Measurements from ENCODE around the gene CXXC4.

DNA sequence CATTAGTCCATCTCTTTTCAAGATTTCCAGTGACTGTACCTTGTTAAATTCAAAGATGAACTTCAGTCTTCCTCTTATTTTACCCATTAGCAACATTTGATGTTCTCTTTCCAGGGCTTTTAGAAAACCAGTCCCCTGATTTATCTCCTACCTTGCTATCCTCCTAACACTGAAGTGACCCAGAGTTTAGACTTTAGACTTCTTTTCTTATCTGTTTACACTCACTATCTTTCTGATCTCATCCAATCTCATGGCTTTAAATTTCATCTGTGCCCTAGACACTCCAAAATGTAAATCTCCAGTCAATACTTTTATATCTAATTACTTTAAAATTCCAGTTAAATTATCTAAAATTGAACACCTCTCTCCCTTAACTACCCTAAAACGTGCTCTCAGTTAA lies 13.5 kb upstream of the CXXC4 start:
- TF ChIP-seq, protein P1, sequence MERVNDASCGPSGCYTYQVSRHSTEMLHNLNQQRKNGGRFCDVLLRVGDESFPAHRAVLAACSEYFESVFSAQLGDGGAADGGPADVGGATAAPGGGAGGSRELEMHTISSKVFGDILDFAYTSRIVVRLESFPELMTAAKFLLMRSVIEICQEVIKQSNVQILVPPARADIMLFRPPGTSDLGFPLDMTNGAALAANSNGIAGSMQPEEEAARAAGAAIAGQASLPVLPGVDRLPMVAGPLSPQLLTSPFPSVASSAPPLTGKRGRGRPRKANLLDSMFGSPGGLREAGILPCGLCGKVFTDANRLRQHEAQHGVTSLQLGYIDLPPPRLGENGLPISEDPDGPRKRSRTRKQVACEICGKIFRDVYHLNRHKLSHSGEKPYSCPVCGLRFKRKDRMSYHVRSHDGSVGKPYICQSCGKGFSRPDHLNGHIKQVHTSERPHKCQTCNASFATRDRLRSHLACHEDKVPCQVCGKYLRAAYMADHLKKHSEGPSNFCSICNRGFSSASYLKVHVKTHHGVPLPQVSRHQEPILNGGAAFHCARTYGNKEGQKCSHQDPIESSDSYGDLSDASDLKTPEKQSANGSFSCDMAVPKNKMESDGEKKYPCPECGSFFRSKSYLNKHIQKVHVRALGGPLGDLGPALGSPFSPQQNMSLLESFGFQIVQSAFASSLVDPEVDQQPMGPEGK (CRISPR knock-in tag; IDR thresholded peaks at IDR 0.05; ENCODE audit: borderline replicate concordance), result no peak
- TF ChIP-seq, protein P2, sequence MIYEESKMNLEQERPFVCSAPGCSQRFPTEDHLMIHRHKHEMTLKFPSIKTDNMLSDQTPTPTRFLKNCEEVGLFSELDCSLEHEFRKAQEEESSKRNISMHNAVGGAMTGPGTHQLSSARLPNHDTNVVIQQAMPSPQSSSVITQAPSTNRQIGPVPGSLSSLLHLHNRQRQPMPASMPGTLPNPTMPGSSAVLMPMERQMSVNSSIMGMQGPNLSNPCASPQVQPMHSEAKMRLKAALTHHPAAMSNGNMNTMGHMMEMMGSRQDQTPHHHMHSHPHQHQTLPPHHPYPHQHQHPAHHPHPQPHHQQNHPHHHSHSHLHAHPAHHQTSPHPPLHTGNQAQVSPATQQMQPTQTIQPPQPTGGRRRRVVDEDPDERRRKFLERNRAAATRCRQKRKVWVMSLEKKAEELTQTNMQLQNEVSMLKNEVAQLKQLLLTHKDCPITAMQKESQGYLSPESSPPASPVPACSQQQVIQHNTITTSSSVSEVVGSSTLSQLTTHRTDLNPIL (CRISPR knock-in tag; IDR thresholded peaks at IDR 0.05; ENCODE audit: low read depth), result no peak
- TF ChIP-seq TOX (CRISPR knock-in tag; IDR thresholded peaks at IDR 0.05; ENCODE audit: borderline replicate concordance), result no peak
- TF ChIP-seq TCF4 (CRISPR knock-in tag; IDR thresholded peaks at IDR 0.05; ENCODE audit: borderline replicate concordance), result no peak
- TF ChIP-seq ZNF70 (CRISPR knock-in tag; IDR thresholded peaks at IDR 0.05), result no peak
- no peak for TF ChIP-seq GLIS3 (CRISPR knock-in tag; IDR thresholded peaks at IDR 0.05)
- TF ChIP-seq ISL1 (CRISPR knock-in tag; IDR thresholded peaks at IDR 0.05), result no peak
- TF ChIP-seq, protein P3, sequence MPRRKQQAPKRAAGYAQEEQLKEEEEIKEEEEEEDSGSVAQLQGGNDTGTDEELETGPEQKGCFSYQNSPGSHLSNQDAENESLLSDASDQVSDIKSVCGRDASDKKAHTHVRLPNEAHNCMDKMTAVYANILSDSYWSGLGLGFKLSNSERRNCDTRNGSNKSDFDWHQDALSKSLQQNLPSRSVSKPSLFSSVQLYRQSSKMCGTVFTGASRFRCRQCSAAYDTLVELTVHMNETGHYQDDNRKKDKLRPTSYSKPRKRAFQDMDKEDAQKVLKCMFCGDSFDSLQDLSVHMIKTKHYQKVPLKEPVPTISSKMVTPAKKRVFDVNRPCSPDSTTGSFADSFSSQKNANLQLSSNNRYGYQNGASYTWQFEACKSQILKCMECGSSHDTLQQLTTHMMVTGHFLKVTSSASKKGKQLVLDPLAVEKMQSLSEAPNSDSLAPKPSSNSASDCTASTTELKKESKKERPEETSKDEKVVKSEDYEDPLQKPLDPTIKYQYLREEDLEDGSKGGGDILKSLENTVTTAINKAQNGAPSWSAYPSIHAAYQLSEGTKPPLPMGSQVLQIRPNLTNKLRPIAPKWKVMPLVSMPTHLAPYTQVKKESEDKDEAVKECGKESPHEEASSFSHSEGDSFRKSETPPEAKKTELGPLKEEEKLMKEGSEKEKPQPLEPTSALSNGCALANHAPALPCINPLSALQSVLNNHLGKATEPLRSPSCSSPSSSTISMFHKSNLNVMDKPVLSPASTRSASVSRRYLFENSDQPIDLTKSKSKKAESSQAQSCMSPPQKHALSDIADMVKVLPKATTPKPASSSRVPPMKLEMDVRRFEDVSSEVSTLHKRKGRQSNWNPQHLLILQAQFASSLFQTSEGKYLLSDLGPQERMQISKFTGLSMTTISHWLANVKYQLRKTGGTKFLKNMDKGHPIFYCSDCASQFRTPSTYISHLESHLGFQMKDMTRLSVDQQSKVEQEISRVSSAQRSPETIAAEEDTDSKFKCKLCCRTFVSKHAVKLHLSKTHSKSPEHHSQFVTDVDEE (CRISPR knock-in tag; IDR thresholded peaks at IDR 0.05), result no peak
- TF ChIP-seq, protein P4, sequence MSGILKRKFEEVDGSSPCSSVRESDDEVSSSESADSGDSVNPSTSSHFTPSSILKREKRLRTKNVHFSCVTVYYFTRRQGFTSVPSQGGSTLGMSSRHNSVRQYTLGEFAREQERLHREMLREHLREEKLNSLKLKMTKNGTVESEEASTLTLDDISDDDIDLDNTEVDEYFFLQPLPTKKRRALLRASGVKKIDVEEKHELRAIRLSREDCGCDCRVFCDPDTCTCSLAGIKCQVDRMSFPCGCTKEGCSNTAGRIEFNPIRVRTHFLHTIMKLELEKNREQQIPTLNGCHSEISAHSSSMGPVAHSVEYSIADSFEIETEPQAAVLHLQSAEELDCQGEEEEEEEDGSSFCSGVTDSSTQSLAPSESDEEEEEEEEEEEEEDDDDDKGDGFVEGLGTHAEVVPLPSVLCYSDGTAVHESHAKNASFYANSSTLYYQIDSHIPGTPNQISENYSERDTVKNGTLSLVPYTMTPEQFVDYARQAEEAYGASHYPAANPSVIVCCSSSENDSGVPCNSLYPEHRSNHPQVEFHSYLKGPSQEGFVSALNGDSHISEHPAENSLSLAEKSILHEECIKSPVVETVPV (CRISPR knock-in tag; IDR thresholded peaks at IDR 0.05), result no peak
